ENCODE results near the gene TMOD1.
A peak's percentile ranks its signal among the peaks of the same experiment; 100 is the strongest.

The TMOD1 gene

DNA sequence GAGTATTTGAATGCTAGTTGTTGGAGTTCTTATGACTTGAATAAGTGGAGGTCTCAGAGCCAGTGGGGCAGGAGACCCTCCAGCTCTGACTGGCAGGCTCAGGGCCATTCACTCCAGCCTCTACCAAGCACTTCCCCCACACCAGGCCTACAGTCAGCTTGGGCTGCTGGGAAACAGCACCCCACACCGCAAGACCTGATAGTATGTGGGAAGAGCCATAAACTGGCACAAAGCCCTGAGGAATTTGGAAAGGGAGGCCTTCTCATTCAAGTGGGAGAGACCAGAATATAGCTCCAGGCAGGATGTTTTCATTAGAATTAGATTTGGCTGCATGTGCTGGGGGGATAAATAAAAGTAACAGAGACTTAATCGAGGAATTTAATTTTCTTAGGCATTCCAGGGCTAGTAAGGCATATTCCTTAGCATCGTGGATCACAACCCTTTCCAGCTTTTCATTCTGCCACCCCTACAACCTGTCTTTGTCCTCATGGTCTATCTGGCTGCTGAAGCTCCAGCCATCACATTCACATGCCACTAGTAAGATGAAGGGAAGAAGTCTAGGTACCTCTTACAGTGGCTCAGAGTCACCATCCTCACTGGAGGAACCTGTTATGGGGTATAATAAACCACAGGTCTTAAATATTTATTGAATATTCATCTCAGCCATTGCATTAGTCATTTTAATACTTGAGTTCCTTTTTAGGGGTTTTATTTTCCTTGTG is 47.5 kb downstream of the TMOD1 start:
- DNase-seq (ENCODE audit: low spot score) = no peak

DNA sequence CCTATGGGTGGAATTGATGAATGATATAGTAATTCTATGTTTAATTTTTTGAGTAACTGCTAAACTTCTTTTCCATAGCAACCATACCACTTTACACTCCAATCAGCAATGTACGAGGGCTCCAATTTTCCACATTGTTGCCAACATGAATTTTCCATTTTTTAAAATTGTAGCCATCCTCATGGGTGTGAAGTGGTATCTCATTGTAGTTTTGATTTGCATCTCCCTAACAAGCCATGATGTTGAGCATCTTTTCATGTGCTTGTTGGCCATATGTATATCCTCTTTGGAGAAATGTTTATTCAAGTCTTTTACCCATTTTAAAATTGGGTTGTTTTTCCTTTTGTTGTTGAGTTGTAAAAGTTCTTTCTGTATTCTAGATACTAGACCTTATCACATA is 48.9 kb downstream of the TMOD1 start:
- no peak for DNase-seq (ENCODE audit: low spot score)

GRCh38 chr9:97551308-97551707 is 49.8 kb downstream of the TMOD1 start:
- no peak for DNase-seq (ENCODE audit: low spot score)

DNA sequence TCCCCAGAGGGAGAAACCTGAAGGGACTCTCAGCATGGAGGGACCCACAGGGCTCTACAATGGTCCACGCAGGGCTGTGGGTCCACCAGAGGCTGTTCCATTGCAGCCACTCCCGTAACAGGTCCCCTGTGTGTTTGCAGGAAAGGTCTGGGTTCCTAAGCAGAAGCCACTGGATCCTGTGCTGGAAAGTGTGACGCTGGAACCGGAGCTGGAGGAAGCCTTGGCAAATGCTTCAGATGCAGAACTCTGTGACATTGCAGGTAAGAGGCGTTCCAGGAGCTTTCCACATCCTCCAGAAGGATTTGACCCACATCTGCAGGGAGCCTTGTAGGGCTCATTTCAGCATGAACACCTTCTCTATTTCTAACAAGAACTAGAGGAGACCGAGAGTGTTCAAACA is 51.7 kb downstream of the TMOD1 start:
- no peak for DNase-seq (ENCODE audit: low spot score)

DNA sequence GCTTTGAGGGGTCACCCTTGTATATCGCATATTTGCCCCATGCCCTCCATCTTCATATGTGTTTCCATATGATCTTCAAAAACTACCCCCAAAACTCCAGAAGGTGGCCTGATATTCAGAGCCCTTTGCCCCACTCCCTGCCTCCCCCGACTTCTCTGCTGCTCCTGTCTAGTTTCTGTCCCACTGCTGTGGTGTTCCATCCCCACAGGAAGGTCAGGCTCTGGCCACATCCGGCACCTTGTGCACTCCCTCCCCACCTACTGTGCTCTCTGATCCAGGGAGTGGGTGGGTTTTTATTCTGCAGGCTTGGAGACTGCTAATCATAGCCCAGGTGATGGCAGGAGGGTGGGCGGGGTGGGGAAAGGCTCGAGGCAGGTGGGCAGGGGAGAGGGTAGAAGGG is 52.4 kb downstream of the TMOD1 start:
- DNase-seq (ENCODE audit: low spot score) = no peak

GRCh38 chr9:97554566-97555075 is 53.2 kb downstream of the TMOD1 start:
- DNase-seq (ENCODE audit: low spot score) = no peak

- DNase-seq (ENCODE audit: low spot score) = no peak
Measured at GRCh38 chr9:97555164-97555563, 53.7 kb downstream of the TMOD1 start.

- DNase-seq (ENCODE audit: low spot score) = no peak
Measured at GRCh38 chr9:97556036-97556720, 54.7 kb downstream of the TMOD1 start.

GRCh38 chr9:97556721-97557605 is 55.5 kb downstream of the TMOD1 start:
- no peak for DNase-seq (ENCODE audit: low spot score)

DNA sequence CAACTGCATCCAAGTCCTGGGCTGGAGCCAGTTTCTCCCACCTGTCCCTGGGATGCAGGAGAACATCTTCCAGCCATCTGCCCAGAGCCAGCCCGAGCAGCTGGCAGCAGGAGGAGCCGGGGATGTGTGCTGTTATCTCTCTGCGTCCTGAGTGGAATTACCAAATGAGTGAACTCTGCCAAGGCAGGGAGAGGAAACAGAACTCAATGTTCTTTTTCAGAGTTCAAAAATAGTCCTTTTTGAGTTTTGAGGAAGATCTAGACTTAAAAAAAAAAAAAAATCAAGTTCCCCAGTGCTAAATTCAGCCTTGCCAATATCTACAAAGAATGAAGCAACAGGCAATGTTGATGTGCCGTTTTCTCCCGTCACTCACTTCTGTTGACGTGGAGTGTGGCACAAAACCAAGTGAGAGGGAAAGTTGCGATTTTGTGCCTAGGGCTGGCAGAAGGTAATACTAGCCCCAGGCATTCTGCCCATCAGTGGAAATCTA is 56.2 kb downstream of the TMOD1 start:
- no peak for DNase-seq (ENCODE audit: low spot score)

DNA sequence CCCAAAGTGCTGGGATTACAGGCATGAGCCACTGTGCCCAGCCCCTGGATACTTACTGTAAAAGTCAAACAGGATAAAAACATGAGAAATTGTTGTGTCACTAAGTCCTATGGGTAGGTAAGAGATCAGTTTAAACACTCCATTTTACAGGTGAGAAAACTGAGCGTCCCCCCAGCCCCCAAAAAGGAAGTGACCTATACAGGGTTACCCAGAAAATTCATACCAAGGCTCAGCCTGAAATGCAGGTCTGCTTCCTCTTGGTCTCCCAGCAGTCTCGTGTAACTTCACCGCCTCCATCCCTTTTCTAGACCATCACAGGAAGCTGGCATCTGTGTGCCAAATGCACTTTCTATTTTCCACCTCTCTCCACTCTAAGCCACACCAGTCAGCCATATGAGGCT is 57.2 kb downstream of the TMOD1 start:
- DNase-seq (ENCODE audit: low spot score) = no peak

GRCh38 chr9:97559111-97559514 is 57.6 kb downstream of the TMOD1 start:
- DNase-seq (ENCODE audit: low spot score) = no peak

DNA sequence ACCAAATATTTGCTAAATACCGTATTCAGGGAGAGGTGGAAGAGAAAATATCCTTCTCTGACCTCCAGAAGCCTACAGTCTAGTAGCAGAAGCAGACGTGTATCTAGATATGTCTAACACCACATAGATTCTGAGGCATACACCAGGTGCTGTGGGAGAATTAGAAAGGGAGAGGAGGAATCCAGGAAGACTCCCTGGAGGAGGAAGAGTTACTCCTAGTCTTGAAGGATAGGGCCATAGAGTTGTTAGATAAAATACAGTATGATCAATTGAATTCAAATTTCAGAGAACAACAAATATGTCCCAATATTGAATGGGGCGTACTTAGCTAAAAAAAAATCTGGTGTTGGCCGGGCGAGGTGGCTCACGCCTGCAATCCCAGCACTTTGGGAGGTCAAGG is 58.7 kb downstream of the TMOD1 start:
- DNase-seq (ENCODE audit: low spot score) = no peak

- DNase-seq (ENCODE audit: low spot score) = no peak
Measured at GRCh38 chr9:97560851-97561250, 59.4 kb downstream of the TMOD1 start.

DNA sequence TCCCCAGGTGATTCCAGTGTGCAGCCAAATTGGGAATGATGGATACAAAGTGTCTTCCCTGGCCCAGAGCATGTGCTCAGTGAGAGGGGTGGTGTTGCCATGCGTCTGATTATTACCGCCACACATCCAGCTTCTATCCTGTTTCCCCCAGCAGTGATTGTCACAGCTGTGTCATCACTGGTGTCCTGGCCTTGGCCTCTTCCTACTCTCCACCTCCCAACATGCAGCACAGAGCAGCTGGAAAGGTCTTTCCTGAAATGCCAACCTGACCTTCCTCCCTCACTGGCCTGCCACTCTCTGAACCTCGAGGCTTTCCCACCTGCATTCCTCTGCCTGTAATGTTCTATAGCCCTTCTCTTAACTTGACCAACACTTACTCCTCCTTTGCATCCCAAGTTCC is 60.0 kb downstream of the TMOD1 start:
- no peak for DNase-seq (ENCODE audit: low spot score)

DNA sequence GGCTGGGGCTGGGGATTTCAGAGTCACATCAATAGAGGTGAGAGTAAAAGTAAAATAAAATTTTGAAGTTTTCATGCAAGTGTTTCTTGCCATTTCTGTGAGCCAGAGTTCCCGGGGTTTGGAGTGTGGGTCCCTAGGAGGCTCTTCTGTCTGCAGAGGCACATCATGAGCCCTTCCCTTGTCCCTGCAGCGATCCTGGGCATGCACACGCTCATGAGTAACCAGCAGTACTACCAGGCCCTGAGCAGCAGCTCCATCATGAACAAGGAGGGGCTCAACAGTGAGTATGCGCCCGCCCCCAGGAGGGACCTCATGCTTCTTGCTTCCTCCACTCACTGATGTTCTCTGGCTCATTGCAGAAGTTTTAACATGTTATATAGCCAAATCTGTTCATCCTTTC is 61.1 kb downstream of the TMOD1 start:
- no peak for DNase-seq (ENCODE audit: low spot score)

DNA sequence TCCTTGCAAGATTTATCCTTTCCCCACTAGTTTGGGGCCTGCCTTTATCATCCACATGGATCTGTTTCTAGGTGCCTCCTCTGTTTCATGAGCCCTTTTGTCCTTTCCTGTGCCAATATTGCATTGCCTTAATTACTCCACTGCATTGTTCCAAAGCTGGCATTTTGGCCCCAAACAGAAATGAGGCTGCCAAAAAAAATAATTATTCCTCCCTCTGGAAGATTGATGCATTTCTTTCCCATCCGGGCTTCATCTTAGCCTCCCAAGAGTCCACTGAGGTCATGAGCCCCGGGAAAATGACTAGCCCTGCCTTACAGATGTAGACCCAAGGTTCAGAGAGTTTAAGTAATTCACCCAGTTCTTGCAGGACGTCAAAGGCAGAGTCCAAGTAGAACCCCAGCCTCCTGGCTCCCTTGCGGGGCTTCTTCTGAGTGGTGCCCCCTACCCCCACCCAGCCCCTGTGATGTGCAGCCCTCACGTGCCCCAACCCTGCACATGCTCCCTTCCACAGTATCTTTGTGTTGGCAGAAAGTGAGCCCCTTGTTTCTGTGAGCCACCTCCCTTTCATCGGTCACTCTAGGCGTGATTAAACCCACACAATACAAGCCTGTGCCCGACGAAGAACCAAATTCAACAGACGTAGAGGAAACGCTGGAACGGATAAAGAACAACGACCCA is 62.1 kb downstream of the TMOD1 start:
- DNase-seq (ENCODE audit: low spot score) = no peak

- DNase-seq (ENCODE audit: low spot score) = peak; percentile 24
Measured at GRCh38 chr9:97564291-97565175, 63.1 kb downstream of the TMOD1 start.

GRCh38 chr9:97565262-97565661 is 63.8 kb downstream of the TMOD1 start:
- no peak for DNase-seq (ENCODE audit: low spot score)

DNA sequence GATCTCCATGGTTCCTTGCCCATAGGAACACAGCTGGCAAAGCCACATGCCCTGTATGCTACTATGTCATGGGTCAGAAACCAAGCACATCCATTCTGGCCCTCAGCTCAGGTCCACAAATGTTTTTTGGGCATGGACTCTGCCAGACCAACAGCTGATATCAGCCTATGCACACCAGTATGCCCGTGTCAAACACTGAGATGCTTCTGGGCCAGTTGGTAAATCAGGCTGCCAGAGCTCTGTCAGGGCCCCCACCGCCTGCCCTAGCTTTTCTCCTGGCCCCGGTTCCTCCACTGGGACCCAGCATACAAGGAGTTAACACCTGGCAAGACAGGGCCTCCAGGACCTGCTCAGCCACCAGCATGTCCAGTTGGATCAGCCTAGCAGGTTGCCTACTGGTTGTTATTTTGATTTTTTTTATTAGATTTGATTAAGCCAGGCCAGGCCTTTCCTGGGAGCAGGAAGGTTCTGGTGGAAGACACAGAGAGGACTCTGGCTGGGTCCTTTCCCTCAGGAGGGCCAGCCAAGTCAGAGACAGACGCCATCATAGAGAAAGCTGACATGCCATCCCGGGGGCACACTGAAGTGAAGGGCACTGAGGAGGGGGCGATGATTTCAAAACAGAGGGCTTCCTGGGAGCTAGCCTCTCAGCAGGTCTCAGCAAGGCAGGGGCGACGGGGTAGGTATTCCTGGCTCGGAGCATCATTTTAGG is 65.9 kb downstream of the TMOD1 start:
- DNase-seq (ENCODE audit: low spot score) = no peak
